ENCODE measurements around the gene CALHM3.

Gene CALHM3

GRCh38 chr10:103439776-103440175 is 39.3 kb downstream of the CALHM3 start:
- no peak overlapping the region for H3K9ac ChIP-seq (ENCODE audit: low read length)
- H3K9me3 ChIP-seq (ENCODE audit: low read length): no peaks in the 10 kb centered on the region
- no peaks in the 10 kb centered on the region for H4K20me1 ChIP-seq (ENCODE audit: insufficient read depth, low read length)
- TF ChIP-seq CTCF (IDR thresholded peaks at IDR 0.05; ENCODE audit: low read length): no peak
- no peak for TF ChIP-seq EZH2 (IDR thresholded peaks at IDR 0.05; ENCODE audit: borderline replicate concordance, low read length)
- no peak overlapping the region for H3K4me3 ChIP-seq (ENCODE audit: low read depth, low read length, poor library complexity, severe bottlenecking)
- no peaks in the 10 kb centered on the region for H3K27me3 ChIP-seq (ENCODE audit: insufficient read depth, low read length)
- no peak overlapping the region for H3K4me2 ChIP-seq (ENCODE audit: low read length)
- no peak overlapping the region for H2AFZ ChIP-seq (ENCODE audit: low read length)
- peaks cover 93% of the 10 kb centered on the region for H3K36me3 ChIP-seq (ENCODE audit: insufficient read depth, low read length)
- no peaks in the 10 kb centered on the region for H3F3A ChIP-seq (ENCODE audit: insufficient read depth, low read length)
- no peak overlapping the region for H3K27ac ChIP-seq (ENCODE audit: low read depth, low read length, poor library complexity, severe bottlenecking)
- H3K9me2 ChIP-seq (ENCODE audit: low read depth, low read length): no peaks in the 10 kb centered on the region
- no peaks in the 10 kb centered on the region for H3K79me2 ChIP-seq (ENCODE audit: insufficient read depth, low read length)
- H3K4me1 ChIP-seq (ENCODE audit: insufficient read depth, low read length, severe bottlenecking): no peaks in the 10 kb centered on the region

- H3K27me3 ChIP-seq (ENCODE audit: insufficient read depth, low read length): no peaks in the 10 kb centered on the region
- H3K27ac ChIP-seq (ENCODE audit: low read depth, low read length, poor library complexity, severe bottlenecking): no peak overlapping the region
- H3K9me3 ChIP-seq (ENCODE audit: low read length): no peaks in the 10 kb centered on the region
- no peaks in the 10 kb centered on the region for H3F3A ChIP-seq (ENCODE audit: insufficient read depth, low read length)
- no peaks in the 10 kb centered on the region for H3K4me1 ChIP-seq (ENCODE audit: insufficient read depth, low read length, severe bottlenecking)
- H3K36me3 ChIP-seq (ENCODE audit: insufficient read depth, low read length): peaks cover 92% of the 10 kb centered on the region
- H3K4me3 ChIP-seq (ENCODE audit: low read depth, low read length, poor library complexity, severe bottlenecking): no peak overlapping the region
- H4K20me1 ChIP-seq (ENCODE audit: insufficient read depth, low read length): no peaks in the 10 kb centered on the region
- TF ChIP-seq EZH2 (IDR thresholded peaks at IDR 0.05; ENCODE audit: borderline replicate concordance, low read length) (no peak), CTCF (IDR thresholded peaks at IDR 0.05; ENCODE audit: low read length) (no peak)
- H3K9ac ChIP-seq (ENCODE audit: low read length): no peak overlapping the region
- H2AFZ ChIP-seq (ENCODE audit: low read length): no peak overlapping the region
- H3K4me2 ChIP-seq (ENCODE audit: low read length): no peak overlapping the region
- no peaks in the 10 kb centered on the region for H3K9me2 ChIP-seq (ENCODE audit: low read depth, low read length)
- no peaks in the 10 kb centered on the region for H3K79me2 ChIP-seq (ENCODE audit: insufficient read depth, low read length)
Observed at GRCh38 chr10:103433858-103434257, 45.2 kb downstream of the CALHM3 start.

- H3K27ac ChIP-seq (ENCODE audit: low read depth, low read length, poor library complexity, severe bottlenecking): no peak overlapping the region
- no peak overlapping the region for H2AFZ ChIP-seq (ENCODE audit: low read length)
- H3K9ac ChIP-seq (ENCODE audit: low read length): no peak overlapping the region
- H3K27me3 ChIP-seq (ENCODE audit: insufficient read depth, low read length): no peaks in the 10 kb centered on the region
- no peak overlapping the region for H3K4me3 ChIP-seq (ENCODE audit: low read depth, low read length, poor library complexity, severe bottlenecking)
- H3K79me2 ChIP-seq (ENCODE audit: insufficient read depth, low read length): no peaks in the 10 kb centered on the region
- H3K4me1 ChIP-seq (ENCODE audit: insufficient read depth, low read length, severe bottlenecking): no peaks in the 10 kb centered on the region
- H3K9me3 ChIP-seq (ENCODE audit: low read length): no peaks in the 10 kb centered on the region
- H3K9me2 ChIP-seq (ENCODE audit: low read depth, low read length): no peaks in the 10 kb centered on the region
- no peaks in the 10 kb centered on the region for H4K20me1 ChIP-seq (ENCODE audit: insufficient read depth, low read length)
- no peak overlapping the region for H3K4me2 ChIP-seq (ENCODE audit: low read length)
- TF ChIP-seq CTCF (IDR thresholded peaks at IDR 0.05; ENCODE audit: low read length) (no peak), EZH2 (IDR thresholded peaks at IDR 0.05; ENCODE audit: borderline replicate concordance, low read length) (no peak)
- no peaks in the 10 kb centered on the region for H3F3A ChIP-seq (ENCODE audit: insufficient read depth, low read length)
- peaks cover 94% of the 10 kb centered on the region for H3K36me3 ChIP-seq (ENCODE audit: insufficient read depth, low read length)
Observed at GRCh38 chr10:103431902-103432301, 47.1 kb downstream of the CALHM3 start.

Data from OCI-LY1 (cell line).